GM19025 (cell line): ENCODE results near the gene ALX1.
"Not testable (repeated sequence)": the region's sequence is repeated elsewhere in the genome, so short reads cannot be mapped to it uniquely, and the experiment has no call there.

Source experiments
- ATAC-seq: cut with Tn5 transposase; IDR thresholded peaks from one replicate; pipeline ENCODE4 v1.9.1; 2021; ENCODE audit warnings: mild to moderate bottlenecking, low read depth, moderate library complexity; ENCODE audit not compliant: unreplicated experiment

Gene ALX1

DNA sequence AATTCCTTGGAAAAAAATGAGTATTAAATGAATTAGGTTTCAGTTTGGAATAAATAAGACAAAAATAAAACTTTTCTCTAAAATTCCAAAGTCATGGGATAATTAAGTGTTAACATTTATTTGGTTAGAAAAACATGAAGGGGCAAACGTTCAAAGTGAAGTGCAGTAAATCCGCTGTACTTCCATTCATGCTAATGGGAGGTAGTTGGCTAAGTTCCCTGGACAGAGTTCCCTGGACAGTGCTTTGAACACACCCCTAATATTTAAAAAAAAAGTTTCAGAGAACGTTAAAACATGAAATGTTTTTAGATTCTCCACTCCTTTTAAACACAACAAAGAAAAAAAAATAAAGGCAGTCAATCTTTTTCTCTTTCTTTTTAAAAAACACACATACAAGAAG, 16.3 kb downstream of the ALX1 start:
- ATAC-seq, result no peak

DNA sequence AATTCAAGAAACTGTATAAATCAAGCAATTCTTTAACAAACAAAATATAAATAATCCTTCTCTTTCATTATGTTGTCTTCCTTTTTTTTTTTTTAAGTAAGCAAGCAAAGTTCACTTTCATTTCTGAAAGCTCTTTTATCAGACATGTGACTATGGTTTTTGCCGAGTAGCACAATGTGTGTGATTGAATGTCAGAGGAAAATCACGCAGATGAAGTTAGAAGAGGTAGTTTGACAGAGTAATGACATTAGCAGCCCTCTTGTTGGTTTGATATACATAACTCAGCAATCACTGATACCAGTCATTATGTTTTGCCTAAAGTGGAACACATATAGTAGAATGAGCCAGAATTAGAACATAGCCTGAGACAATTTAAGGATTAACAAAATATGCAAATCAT, 19.0 kb downstream of the ALX1 start:
- no peak for ATAC-seq

DNA sequence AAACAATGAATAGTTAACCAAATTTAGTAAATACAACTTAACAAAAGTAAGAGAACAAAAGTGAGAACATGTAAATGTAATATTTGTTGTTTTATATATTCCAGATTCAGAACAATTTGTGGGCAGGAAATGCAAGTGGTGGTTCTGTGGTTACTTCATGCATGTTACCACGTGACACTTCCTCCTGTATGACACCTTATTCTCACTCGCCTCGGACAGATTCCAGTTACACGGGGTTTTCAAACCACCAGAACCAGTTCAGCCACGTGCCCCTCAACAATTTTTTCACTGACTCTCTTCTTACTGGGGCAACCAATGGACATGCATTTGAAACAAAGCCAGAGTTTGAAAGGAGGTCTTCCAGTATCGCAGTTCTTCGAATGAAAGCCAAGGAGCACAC, 21.0 kb downstream of the ALX1 start:
- no peak for ATAC-seq

DNA sequence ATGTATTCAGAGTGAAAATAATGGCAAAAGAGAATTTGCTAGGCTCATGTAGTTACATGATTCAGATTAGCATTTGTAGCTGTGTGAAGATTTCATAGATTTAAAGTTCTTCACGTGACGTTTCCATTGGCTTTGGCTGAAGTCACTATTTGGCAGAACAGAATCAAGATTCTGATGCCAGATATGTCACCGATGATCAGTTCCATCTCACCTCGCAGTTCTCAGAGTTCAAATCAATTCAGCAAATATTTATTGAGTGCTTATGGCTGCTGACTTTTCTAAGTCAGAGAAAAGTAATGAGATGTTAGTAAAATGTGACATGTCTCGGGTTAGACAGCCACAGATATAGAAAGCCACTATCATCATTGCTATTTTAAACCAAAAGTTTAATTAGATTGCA, 28.4 kb downstream of the ALX1 start:
- ATAC-seq, result no peak

DNA sequence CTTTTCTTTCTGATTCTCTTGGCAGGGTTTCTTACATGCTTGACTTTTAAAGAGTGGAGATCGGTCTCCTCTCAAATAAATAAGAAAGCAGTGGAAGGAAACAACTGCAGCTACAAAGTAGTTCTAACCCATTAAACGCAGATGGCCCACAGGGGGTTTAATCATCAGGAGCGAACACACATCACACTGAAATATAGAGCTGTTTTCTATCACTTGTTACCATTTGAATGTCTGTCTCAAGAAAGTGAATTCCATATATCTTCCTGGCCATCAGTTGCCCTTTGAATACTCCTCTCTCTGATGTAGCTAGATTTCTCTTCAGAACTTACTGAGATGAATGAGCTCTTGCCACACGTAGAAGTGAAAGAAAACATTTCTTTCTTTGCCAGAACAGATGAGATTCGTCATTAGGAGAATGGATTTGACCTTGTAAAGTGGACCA, 29.1 kb downstream of the ALX1 start:
- no peak for ATAC-seq

- ATAC-seq, result no peak
These were observed 30.0 kb downstream of the ALX1 start for GRCh38 chr12:85310025-85310424.

GRCh38 chr12:85310456-85311076, 30.5 kb downstream of the ALX1 start:
- ATAC-seq, result no peak

- ATAC-seq, result not testable (repeated sequence)
These were observed 38.0 kb downstream of the ALX1 start for GRCh38 chr12:85317866-85318636.

- ATAC-seq, result no peak
These were observed 42.7 kb downstream of the ALX1 start for GRCh38 chr12:85322715-85323114.

- ATAC-seq, result no peak
These were observed 45.4 kb downstream of the ALX1 start for GRCh38 chr12:85325442-85325841.

DNA sequence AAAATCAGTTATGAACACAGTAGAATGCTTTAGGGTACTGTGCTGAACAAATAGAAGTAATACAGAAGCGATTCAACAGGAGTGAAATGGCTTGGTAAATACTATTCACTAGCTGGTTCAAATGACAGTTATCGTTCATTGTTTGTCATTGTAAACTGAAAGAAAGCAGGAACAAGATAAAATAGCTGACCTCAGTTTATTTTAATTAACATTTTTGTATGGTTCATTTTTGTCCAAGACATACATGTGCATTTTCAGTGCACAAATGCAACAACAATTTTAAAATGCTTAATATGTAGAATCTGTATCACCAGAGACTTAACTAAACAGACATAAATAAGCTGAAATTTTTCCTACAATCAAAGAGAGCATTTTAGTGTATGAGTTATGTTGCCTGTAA, 49.9 kb downstream of the ALX1 start:
- no peak for ATAC-seq

DNA sequence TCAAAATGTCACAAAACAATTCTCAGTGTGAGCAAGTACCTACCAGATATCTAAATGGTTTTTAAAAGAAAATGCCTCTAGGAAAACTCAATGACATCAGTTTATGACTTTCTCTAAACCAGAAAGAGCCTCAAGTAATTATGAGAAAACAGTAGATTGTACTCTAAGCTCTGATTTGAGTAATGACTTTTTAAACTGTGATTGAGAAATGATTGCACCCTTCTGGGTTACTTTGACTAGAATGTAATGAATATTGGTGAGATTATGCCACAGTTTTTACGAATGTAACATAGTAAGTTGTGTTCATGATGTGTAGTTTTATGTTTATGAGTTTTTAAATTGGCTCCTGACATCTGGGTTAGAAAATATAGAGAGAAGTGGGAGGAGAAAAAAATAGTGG, 68.8 kb downstream of the ALX1 start:
- no peak for ATAC-seq

DNA sequence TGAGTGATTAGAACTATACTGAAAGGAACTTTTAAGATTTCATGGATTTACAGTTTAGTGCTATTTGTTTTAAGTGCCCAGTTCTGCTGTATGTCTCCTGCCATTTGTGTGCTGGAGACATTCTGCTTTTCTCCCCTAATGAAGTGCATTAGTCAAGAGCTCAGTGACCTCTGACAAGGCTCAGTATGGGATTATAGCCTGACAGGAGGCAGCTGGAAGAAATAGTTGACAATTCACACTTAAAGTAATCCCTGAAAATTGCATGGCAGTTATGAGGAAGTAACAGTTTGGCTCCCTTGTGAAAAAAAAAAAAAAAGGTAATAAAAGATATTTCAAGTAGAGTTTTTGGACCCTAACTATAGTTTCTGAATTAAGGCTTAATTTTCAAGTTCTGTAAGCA, 70.3 kb downstream of the ALX1 start:
- ATAC-seq, result no peak
